ENCODE results near the gene VPS26B.
"Not testable (repeated sequence)": the region's sequence is repeated elsewhere in the genome, so short reads cannot be mapped to it uniquely, and the experiment has no call there.

Gene VPS26B

DNA sequence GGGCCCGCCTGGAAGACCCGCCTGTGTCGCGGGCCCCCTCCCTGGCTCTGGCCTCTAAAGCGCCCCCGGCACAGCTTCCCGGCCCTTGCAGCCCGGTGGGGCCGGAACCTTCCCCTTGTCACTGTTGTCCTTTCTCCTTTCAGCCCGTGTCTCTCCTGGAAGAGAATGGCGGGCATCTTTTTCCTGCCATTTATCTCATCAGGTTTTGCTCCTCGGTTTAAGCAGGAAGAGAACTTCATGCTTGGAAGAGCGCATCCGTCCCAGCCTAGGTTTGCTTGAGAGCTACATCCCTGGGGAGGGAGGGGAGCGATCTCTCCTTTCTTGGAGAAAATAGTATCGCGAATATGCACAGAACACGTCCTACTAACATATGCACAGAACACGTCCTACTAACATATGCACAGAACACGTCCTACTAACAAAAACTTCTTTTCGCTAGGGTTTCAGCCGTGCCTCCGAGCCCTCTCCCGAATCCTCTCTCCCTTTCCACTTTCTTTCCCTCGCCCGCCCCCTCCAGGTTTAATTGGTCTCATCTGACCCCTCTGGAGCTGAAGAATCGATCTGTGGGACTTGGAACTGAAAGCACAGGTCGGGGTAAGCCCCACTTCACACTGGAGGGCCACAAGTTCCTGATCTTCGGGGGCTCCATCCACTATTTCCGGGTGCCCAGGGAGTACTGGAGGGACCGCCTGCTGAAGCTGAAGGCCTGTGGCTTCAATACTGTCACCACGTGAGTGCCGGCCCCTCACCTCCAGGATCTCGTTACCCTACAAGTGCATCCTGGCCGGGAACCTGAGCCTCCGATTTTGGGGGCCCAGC is 52.9 kb downstream of the VPS26B start:
- in situ Hi-C loops (cut with MboI; ENCODE audit: low sequenced_read_pairs, unreplicated experiment) = no loop called here
- no peak for DNase-seq (ENCODE audit: low spot score)
- TF ChIP-seq, protein P1, sequence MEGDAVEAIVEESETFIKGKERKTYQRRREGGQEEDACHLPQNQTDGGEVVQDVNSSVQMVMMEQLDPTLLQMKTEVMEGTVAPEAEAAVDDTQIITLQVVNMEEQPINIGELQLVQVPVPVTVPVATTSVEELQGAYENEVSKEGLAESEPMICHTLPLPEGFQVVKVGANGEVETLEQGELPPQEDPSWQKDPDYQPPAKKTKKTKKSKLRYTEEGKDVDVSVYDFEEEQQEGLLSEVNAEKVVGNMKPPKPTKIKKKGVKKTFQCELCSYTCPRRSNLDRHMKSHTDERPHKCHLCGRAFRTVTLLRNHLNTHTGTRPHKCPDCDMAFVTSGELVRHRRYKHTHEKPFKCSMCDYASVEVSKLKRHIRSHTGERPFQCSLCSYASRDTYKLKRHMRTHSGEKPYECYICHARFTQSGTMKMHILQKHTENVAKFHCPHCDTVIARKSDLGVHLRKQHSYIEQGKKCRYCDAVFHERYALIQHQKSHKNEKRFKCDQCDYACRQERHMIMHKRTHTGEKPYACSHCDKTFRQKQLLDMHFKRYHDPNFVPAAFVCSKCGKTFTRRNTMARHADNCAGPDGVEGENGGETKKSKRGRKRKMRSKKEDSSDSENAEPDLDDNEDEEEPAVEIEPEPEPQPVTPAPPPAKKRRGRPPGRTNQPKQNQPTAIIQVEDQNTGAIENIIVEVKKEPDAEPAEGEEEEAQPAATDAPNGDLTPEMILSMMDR (IDR thresholded peaks at IDR 0.05; ENCODE audit: borderline replicate concordance, control extremely low read depth, extremely low read depth, insufficient read depth, missing control alignments) = no peak

DNA sequence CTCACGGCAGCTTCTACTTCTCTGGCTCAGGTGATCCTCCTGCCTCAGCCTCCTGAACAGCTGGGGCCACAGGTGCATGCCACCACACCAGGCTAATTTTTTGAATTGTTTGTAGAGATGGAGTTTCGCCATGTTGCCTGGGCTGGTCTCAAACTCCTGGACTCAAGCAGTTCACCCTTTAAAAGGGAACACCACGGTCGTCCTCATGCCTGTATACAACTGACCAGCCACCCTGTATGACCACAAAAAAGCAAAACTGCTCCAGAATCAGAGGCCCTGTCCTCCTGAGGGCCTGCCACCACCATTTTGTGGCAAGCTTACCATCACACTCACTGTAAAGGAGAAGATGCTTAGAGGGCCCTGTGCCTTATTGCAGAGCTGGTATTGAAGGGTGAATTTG is 53.9 kb downstream of the VPS26B start:
- no peak for DNase-seq (ENCODE audit: low spot score)
- in situ Hi-C loops (cut with MboI; ENCODE audit: low sequenced_read_pairs, unreplicated experiment) = no loop called here
- TF ChIP-seq, protein P1 (IDR thresholded peaks at IDR 0.05; ENCODE audit: borderline replicate concordance, control extremely low read depth, extremely low read depth, insufficient read depth, missing control alignments) = no peak

DNA sequence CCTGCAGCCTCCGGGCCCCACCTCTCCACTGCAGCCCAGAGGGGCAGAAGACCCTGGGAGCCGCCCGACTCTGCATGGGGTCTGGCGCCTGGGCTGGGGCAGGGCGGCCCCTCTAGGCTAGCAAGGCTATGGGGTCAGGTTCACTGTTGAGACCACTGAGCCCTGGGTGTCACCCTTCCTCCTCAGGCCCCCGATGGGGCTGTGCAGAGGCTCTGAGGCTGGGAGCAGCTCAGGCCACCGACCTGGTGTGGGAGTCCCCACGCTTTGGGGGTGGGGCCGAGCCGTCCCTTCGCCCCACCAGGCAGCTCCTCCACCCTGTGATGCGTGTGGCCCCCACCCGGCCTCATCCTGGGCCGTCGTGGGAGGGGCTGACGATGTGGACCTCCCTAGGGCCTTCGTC is 57.2 kb downstream of the VPS26B start:
- in situ Hi-C loops (cut with MboI; ENCODE audit: low sequenced_read_pairs, unreplicated experiment); DNase-seq (ENCODE audit: low spot score): not testable (repeated sequence)

DNA sequence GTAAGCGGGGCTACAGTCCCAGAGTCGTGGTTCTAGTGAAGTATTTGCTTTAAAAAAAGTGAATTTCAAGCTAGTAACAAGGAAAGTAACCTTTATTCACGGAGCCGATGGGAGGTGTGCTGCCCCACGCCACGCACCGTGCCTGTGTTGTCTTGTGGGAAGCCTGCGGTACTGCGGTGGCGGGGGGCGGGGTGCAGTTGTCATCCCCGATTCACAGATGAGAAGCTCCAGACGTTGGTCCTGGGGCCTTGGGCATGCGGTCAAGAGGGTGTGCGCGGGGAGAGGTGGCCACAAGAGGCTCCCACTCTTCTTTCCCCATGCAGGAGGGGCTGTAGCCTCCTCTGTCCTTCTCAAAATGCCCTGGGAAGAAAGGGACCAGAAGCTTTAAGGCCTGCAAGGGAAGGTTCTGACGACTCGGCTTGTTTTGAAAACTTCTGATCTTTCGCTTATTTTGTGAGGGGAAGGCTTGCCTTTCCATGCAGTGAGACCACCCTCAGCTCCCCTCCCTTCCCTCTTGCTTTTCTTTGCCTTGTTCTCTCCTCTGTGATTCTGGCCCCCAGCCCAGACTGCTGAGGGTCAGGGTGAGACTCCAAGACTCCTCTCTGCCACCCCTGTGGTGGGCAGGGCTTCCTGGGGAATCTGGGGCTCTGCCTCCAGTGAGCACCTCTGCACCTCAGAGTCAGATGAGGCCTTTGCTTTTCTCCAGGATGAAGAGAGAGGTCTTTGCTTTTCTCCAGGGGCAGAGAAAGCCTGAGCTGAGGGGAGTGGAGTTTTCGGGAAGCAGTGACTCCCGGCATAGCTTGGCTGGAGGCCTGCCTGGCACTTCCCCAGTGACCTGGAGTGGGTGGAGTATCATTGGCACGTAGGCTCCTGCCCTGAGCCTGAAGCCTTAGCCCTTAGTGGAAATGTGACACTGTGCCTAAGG is 57.9 kb downstream of the VPS26B start:
- TF ChIP-seq, protein P1 (IDR thresholded peaks at IDR 0.05; ENCODE audit: borderline replicate concordance, control extremely low read depth, extremely low read depth, insufficient read depth, missing control alignments) = no peak
- no peak for DNase-seq (ENCODE audit: low spot score)
- in situ Hi-C loops (cut with MboI; ENCODE audit: low sequenced_read_pairs, unreplicated experiment) = no loop called here

DNA sequence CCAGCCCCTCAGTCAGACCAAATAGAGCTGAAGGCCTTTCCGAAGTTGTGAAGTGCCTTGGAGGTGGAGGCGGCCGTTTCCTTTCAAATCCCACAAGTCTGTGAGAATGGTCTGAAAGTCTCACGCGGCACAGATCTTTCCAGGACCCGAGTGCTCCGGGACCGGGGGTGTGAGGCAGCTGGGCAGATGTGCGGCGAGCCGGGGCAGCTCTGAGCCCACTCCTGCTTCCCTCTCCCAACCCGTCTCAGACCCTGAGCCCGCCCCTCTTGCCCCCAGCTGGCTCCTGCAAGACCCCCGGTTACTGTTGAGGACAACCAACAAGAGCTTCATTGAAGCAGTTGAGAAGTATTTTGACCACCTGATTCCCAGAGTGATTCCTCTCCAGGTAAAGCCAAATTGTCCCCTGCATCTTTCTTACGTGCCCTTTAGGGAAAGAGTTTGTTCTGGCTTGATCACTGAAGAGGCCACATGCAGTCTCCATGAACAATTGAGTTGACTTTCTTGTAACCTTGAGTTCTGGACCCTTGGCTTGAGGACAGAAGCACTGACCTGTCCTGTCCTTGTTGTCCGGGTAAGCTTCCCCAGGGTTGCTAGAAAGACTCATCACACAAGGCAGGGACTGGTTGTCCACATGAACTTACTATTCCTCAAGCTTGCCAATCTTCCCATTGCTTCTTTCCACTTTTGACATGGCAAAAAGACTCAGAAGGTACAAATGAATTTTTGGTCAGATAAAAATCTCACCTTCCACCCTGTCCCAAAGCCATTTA is 59.2 kb downstream of the VPS26B start:
- no peak for DNase-seq (ENCODE audit: low spot score)
- in situ Hi-C loops (cut with MboI; ENCODE audit: low sequenced_read_pairs, unreplicated experiment) = no loop called here
- TF ChIP-seq, protein P1 (IDR thresholded peaks at IDR 0.05; ENCODE audit: borderline replicate concordance, control extremely low read depth, extremely low read depth, insufficient read depth, missing control alignments) = no peak

DNA sequence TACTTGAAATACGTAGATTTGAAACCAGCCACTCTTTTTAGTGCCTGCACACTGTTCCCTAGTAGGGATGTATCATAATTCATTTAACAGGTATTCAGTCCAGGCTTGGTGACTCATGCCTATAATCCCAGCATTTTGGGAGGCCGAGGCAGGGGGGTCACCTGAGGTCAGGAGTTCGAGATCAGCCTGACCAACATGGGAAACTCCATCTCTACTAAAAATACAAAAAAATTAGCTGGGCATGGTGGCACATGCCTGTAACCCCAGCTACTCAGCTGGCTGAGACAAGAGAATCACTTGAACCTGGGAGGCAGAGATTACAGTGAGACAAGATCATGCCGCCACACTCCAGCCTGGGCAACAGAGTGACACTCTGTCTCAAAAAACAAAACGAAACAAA is 59.9 kb downstream of the VPS26B start:
- DNase-seq (ENCODE audit: low spot score); in situ Hi-C loops (cut with MboI; ENCODE audit: low sequenced_read_pairs, unreplicated experiment): not testable (repeated sequence)

DNA sequence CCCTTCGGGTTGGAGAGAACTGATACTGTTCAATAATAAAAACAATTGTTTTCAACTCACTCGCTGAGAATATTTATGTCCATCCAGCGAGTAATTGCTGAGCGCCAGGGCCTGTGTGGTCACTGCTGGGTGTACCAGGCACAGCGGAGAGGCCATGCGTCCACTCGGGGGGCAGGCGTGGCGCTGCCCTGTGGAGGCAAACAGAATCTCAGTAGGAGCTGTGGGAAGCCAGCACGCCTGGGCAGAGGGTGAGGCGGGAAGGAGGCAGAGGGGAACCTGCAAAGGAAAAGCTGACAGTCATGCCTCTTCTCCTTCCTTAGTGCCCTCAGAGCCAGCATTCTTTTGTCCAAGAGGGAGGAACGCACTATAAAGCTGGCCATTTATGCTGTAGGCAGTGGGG is 63.1 kb downstream of the VPS26B start:
- no peak for DNase-seq (ENCODE audit: low spot score)
- TF ChIP-seq, protein P1 (IDR thresholded peaks at IDR 0.05; ENCODE audit: borderline replicate concordance, control extremely low read depth, extremely low read depth, insufficient read depth, missing control alignments) = no peak

More for the DNA sequence above, 63.1 kb downstream of the VPS26B start:
- in situ Hi-C loops (cut with MboI; ENCODE audit: low sequenced_read_pairs, unreplicated experiment) = no loop called here
